NT2/D1 (cell line): Measurements from ENCODE around the gene RBBP5.
A peak's percentile ranks its signal among the peaks of the same experiment; 100 is the strongest.

Experiments
- DNase-seq: peaks from one replicate; pipeline ENCODE4 v3.0.0-alpha.2; 2011; ENCODE audit warnings: low read depth, low spot score
- H3K27me3 ChIP-seq: 2 replicates; pipeline ENCODE4 v1.6.0; 2011; ENCODE audit warnings: mild to moderate bottlenecking; ENCODE audit not compliant: insufficient read length, insufficient read depth
- H3K36me3 ChIP-seq: 2 replicates; pipeline ENCODE4 v1.6.1; 2011; ENCODE audit warnings: mild to moderate bottlenecking, low read length, mixed read lengths; ENCODE audit not compliant: insufficient read depth, insufficient read length
- H3K4me1 ChIP-seq: 2 replicates; pipeline ENCODE4 v1.5.1; 2011; ENCODE audit not compliant: insufficient read depth, insufficient read length
- H3K4me3 ChIP-seq: 2 replicates; pipeline ENCODE4 v1.5.1; 2011; ENCODE audit warnings: low read depth; ENCODE audit not compliant: insufficient read length
- H3K9ac ChIP-seq: 2 replicates; pipeline ENCODE4 v1.6.0; 2011; ENCODE audit warnings: low read depth; ENCODE audit not compliant: insufficient read length
- H3K9me3 ChIP-seq: 2 replicates; pipeline ENCODE4 v1.5.1; 2011; ENCODE audit warnings: mild to moderate bottlenecking, low read length; ENCODE audit not compliant: insufficient read depth
- SUZ12 ChIP-seq: IDR thresholded peaks from 2 replicates; pipeline ENCODE4 v1.6.1; 2011; ENCODE audit not compliant: insufficient read length, insufficient read depth; ENCODE audit errors: extremely low read depth
- YY1 ChIP-seq: IDR thresholded peaks from 2 replicates; pipeline ENCODE4 v1.6.1; 2011; ENCODE audit not compliant: insufficient read length, insufficient read depth
- ZNF274 ChIP-seq: IDR thresholded peaks from 2 replicates; pipeline ENCODE4 v1.6.1; 2011; ENCODE audit warnings: mild to moderate bottlenecking, low read depth, low read length

The RBBP5 gene, protein sequence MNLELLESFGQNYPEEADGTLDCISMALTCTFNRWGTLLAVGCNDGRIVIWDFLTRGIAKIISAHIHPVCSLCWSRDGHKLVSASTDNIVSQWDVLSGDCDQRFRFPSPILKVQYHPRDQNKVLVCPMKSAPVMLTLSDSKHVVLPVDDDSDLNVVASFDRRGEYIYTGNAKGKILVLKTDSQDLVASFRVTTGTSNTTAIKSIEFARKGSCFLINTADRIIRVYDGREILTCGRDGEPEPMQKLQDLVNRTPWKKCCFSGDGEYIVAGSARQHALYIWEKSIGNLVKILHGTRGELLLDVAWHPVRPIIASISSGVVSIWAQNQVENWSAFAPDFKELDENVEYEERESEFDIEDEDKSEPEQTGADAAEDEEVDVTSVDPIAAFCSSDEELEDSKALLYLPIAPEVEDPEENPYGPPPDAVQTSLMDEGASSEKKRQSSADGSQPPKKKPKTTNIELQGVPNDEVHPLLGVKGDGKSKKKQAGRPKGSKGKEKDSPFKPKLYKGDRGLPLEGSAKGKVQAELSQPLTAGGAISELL

DNA sequence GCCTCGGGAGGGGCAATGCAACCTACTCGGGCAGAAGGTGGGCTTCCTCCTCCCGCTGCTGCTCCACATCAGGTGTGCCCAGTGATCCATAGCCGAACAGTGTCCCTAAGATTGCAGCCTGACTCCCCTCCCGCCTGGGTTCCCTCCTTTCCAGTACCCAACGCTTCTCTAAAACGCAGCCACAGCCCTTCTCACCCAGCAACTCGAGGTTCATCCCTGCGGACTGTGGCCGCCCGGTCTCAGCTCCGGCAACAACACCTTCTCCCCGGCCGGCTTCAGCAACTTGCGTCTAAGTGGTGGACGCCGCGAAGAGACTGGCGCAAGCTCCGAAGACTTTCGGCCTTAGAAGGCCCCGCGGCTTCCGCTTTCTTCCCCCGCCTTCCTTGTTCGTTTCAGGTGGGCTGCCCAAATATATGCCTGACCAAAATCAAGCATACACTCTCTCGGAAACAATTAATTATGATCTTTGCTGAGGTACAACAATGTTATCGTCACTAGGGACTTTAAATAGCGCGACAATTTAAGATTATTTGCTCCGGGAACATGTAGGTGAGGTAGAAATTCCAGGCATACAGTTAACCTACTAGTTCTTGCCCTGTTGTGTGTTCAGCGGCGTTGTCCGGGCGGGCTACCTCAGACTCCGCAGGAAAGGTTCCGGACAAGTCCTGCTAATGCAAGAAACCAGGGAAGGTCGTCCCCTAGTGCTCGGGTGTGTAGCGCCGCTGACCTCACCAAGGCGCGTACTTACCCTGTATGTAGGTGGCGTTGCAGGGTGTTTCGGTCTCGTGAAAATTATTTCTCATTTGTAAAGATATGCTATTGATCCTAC is at the start of gene RBBP5:
Gene RBBP5, minus strand, starts transcription at position 319 of the 829 bp plus-strand sequence. Its CDS starts 105 bp downstream, at position 214.
- no peaks in the 10 kb centered on the region for H3K4me1 ChIP-seq
- no peaks in the 10 kb centered on the region for H3K27me3 ChIP-seq
- peak within 1 kb of the TSS; percentile 98 for H3K9ac ChIP-seq
- no peak for TF ChIP-seq ZNF274
- peak; percentile 48 for TF ChIP-seq YY1
- H3K36me3 ChIP-seq = peaks cover 34% of the 10 kb centered on the region
- peak; percentile 100 for DNase-seq
- H3K9me3 ChIP-seq = no peaks in the 10 kb centered on the region
- H3K4me3 ChIP-seq = peak within 1 kb of the TSS; percentile 94

DNA sequence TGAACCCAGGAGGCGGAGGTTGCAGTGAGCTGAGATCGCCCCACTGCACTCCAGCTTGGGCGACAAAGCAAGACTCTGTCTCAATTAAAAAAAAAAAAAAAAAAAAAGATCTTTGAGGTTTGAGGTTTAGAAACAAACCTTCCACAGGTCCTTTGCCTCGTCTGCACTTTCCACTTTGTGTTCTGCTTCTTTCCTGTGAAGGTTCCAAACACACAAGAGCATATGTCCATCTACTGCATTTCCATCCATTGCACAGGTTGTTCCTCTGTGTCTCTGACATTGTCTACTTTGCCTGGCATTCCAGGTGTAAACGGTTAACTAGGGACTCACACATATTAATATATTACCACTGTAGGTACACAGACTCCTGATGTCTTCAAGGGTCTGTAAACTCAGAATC is 49.6 kb upstream of the RBBP5 start:
- Histone ChIP-seq H3K4me3 (no peak overlapping the region), H3K9ac (no peak overlapping the region), H3K9me3 (no peaks in the 10 kb centered on the region), H3K4me1 (no peaks in the 10 kb centered on the region), H3K36me3 (peaks cover 30% of the 10 kb centered on the region), H3K27me3 (no peaks in the 10 kb centered on the region)
- DNase-seq = no peak
- TF ChIP-seq ZNF274 (no peak), YY1 (no peak), SUZ12 (no peak)

DNA sequence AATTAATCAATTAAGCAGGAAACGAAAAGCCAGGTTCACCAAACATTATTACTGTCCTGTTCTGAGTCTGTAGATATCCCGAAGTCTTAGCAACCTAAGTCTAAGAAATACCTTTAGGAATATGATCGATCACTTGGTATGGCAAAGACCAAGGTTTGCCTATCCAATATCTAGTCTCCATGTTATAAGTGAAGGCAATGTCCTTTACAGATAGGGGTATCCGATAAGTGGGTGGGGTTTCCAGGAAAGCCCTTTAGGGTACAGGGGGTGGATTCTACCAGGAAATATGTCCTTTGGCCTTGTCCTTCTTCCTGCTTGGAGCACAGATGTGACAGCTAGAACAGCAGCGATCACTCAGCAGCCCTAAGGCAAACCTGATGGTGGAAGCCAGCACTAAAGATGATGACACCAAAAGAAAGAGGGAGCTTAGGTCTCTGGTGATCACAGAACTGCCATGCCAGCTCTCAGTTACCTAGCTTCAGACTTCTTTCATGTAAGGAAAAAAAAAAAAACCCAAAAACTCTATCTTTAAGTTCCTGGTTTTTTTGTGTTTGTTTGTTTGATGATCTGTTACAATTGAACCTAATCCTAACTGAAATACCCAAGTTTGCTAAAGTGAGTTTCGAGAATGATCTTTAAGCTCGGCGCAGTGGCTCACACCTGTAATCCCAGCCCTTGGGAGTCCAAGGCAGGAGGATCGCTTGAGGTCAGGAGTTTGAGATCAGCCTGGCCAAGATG is 48.9 kb upstream of the RBBP5 start:
- Histone ChIP-seq H3K27me3 (no peaks in the 10 kb centered on the region), H3K4me1 (no peaks in the 10 kb centered on the region), H3K36me3 (peaks cover 31% of the 10 kb centered on the region), H3K4me3 (no peak overlapping the region), H3K9ac (no peak overlapping the region), H3K9me3 (no peaks in the 10 kb centered on the region)
- TF ChIP-seq ZNF274 (no peak), SUZ12 (no peak), YY1 (no peak)
- no peak for DNase-seq

DNA sequence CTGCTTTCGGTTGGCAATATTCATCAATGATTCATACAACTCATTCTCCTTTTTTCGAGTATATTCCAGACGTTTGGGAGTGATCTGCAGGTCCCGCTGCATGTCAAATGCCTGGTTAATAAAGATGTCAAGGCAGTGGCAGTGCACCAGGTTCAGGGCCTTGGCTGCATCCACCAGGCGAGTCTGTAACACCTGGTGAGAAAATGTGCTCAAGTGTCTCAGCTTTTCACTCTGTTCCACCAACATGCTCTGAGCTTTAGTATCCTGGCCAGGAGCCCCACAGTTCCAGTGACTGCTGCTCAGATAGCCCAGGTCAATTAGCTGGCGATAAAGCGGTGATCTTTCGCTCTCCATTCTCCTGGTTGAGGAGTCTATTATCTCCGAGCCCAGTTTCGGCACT is 47.5 kb upstream of the RBBP5 start:
- no peak for DNase-seq
- Histone ChIP-seq H3K9me3 (no peaks in the 10 kb centered on the region), H3K27me3 (no peaks in the 10 kb centered on the region), H3K4me1 (no peaks in the 10 kb centered on the region), H3K9ac (no peak overlapping the region), H3K4me3 (no peak overlapping the region), H3K36me3 (peaks cover 37% of the 10 kb centered on the region)
- TF ChIP-seq SUZ12 (no peak), ZNF274 (no peak), YY1 (no peak)

DNA sequence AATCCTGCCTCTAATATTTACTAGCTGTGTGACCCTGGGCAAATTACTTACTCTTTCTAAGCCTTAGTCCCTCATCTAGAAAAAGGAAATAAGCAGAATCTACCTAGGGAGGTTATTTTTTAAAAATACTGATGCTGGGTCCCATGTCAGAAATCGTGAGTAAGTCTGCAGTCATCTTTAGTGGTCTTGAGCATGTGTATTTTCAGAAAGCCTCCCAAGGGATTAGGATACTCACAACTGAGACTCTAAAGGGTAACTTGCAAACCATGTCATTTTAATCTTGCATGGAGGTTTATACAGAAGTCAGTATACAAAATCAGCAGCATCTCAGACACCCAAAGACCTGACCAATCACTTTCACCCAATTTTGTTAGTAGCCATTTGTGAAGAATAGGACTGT is 46.5 kb upstream of the RBBP5 start:
- no peaks in the 10 kb centered on the region for H3K4me1 ChIP-seq
- no peak for DNase-seq
- no peak overlapping the region for H3K9ac ChIP-seq
- no peaks in the 10 kb centered on the region for H3K9me3 ChIP-seq
- no peaks in the 10 kb centered on the region for H3K27me3 ChIP-seq
- no peak overlapping the region for H3K4me3 ChIP-seq
- TF ChIP-seq ZNF274 (no peak), SUZ12 (no peak), YY1 (no peak)
- peaks cover 43% of the 10 kb centered on the region for H3K36me3 ChIP-seq

DNA sequence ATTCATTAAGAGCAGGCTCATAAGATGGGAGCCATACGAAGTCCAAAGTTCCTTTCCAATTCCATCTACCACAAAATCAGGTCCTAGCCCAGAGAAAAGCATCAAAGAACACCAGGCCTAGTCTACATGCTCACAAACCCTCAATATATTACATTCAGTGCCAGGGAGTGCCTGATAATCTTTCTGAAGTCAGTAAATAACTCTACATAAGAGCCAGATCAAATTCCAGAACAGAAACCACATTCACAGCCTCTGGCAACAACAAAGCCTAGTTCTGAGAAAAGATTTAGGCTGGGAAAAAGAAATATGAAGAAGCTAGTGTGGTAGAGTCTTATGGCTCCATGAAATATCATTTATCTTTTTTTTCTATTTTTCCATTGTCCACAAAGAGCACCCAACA is 40.5 kb upstream of the RBBP5 start:
- no peaks in the 10 kb centered on the region for H3K4me1 ChIP-seq
- peaks cover 73% of the 10 kb centered on the region for H3K36me3 ChIP-seq
- no peak for TF ChIP-seq YY1
- TF ChIP-seq ZNF274 = no peak
- TF ChIP-seq SUZ12 = no peak
- peaks cover 7% of the 10 kb centered on the region for H3K9me3 ChIP-seq
- H3K27me3 ChIP-seq = no peaks in the 10 kb centered on the region
- no peak overlapping the region for H3K9ac ChIP-seq
- H3K4me3 ChIP-seq = no peak overlapping the region
- no peak for DNase-seq

DNA sequence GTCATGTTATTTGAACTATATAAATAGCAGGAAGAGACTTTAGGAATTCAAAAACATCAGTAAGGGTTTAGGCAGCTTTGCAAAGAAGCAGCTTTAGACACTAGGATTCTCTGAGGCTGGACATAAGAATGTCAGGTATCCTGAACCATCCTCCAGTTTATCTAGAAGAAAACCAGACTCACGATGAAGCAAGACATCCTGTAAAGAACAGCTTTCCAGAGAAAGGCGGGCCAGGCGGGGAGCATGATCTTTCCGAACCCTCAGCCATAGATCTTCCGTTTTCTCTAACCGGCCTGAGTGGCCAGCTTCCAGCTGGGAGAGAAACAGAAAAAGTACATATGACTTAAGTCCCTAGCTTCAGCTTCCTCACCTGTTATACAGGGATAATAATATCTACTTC is 39.3 kb upstream of the RBBP5 start:
- no peaks in the 10 kb centered on the region for H3K4me1 ChIP-seq
- H3K9ac ChIP-seq = no peak overlapping the region
- H3K4me3 ChIP-seq = no peak overlapping the region
- TF ChIP-seq YY1 (no peak), SUZ12 (no peak), ZNF274 (no peak)
- DNase-seq = no peak
- H3K9me3 ChIP-seq = peaks cover 19% of the 10 kb centered on the region
- peaks cover 77% of the 10 kb centered on the region for H3K36me3 ChIP-seq
- H3K27me3 ChIP-seq = no peaks in the 10 kb centered on the region
